Karpas-422 (cell line): ENCODE results near the gene ITFG1. TPM values are rescaled to one million over a fixed set of nuclear protein-coding genes. Genes with fewer than 3 reads are reported as not detected.

Source experiments
- DNase-seq: peaks from one replicate; pipeline ENCODE4 v3.0.0-alpha.2; 2015
- H2AFZ ChIP-seq: fragments of 200-600 bp; sonication (generic); 2 replicates; pipeline ENCODE4 v1.6.1; 2014; ENCODE audit warnings: antibody characterized with exemption, low read length, mixed read lengths
- H3K27ac ChIP-seq: fragments of 200-600 bp; sonication (generic); 2 replicates; pipeline ENCODE4 v1.5.1; 2014; ENCODE audit warnings: mild to moderate bottlenecking, low read length, moderate library complexity
- H3K27me3 ChIP-seq: fragments of 200-600 bp; sonication (generic); 2 replicates; pipeline ENCODE4 v1.6.1; 2014; ENCODE audit warnings: low read length, mixed read lengths
- H3K36me3 ChIP-seq: fragments of 200-600 bp; sonication (generic); 2 replicates; pipeline ENCODE4 v1.6.1; 2014; ENCODE audit warnings: low read length, mixed read lengths; ENCODE audit not compliant: insufficient read depth
- H3K4me1 ChIP-seq: fragments of 200-600 bp; sonication (generic); 2 replicates; pipeline ENCODE4 v1.6.1; 2014; ENCODE audit warnings: mild to moderate bottlenecking, low read length, mixed read lengths
- H3K4me2 ChIP-seq: fragments of 200-600 bp; sonication (generic); 2 replicates; pipeline ENCODE4 v1.6.1; 2014; ENCODE audit warnings: low read length, low read depth, mild to moderate bottlenecking; ENCODE audit not compliant: poor library complexity, severe bottlenecking
- H3K4me3 ChIP-seq: fragments of 200-600 bp; sonication (generic); 2 replicates; pipeline ENCODE4 v1.5.1; 2014; ENCODE audit warnings: mild to moderate bottlenecking, antibody characterized with exemption, low read length, mixed read lengths
- H3K79me2 ChIP-seq: fragments of 200-600 bp; sonication (generic); 2 replicates; pipeline ENCODE4 v1.6.1; 2014; ENCODE audit warnings: mild to moderate bottlenecking, low read length, mixed read lengths
- H3K9ac ChIP-seq: fragments of 200-600 bp; sonication (generic); 2 replicates; pipeline ENCODE4 v1.6.0; 2014; ENCODE audit warnings: low read length
- H3K9me2 ChIP-seq: fragments of 200-600 bp; sonication (generic), shearing (Covaris generic); replicated peaks from 2 replicates; pipeline ENCODE4 v1.6.0; 2014; ENCODE audit warnings: mild to moderate bottlenecking, low read length, moderate library complexity; ENCODE audit not compliant: insufficient read depth
- H3K9me3 ChIP-seq: fragments of 300-700, 200-600 bp; sonication (generic); 2 replicates; pipeline ENCODE4 v1.6.1; 2014; ENCODE audit warnings: low read length, mixed read lengths
- H4K20me1 ChIP-seq: fragments of 200-600 bp; sonication (generic); 2 replicates; pipeline ENCODE4 v1.6.1; 2014; ENCODE audit warnings: mild to moderate bottlenecking, antibody characterized with exemption, low read length, low read depth; ENCODE audit not compliant: insufficient read depth
- total RNA-seq: library from RNA; depleted of rRNA; stranded (reverse); fragments of >200 nt; shearing (Covaris generic); gene quantifications from 2 replicates; pipeline ENCODE4 v1.2.3, GENCODE V29; 2014; ENCODE audit warnings: low replicate concordance; rRNA removed

Gene ITFG1
- 68.1 and 161 TPM in 2 replicates for total RNA-seq

DNA sequence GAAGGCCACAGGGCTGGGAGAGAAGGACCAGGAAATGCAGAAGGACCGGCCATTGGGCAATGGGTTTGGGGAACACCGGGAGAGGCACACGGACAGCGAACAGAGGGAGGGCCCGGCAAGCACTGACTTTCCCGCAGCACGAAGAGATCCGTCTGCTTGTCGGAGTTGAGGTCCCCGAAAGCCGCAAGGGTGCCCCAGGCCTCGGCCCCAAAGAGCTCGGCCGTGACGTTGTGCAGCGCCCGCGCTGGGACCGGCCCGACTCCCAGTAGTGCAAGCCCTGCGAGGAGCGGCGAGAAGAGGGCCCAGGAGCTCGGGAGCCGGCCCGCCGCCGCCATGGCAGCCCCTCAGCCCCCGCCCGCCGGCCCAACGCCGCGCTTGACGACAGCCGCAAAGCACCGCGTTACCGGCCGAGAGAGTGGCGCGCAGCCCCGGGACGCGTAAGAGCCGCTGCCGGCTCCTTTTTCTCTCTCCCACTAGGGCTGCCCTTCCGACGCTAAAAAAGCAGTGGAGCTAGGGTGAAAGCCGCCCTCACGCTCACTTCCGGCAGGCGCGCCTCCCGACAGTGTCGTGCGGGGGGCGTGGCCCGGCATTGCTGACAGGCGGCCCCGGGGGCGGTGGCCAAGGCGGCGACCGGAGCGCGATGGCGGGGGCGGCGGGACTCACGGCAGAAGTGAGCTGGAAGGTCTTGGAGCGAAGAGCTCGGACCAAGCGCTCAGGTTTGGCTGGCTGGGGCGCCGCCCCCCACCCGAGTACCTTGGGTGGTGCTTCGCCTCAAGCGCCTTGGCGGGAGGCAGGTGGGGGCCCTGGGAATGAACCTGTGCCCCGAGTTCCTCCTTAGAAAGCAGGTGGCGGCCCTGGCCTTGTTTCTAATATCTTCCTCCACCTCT lies at the start of gene ITFG1, which contains the start of gene PHKB:
Gene ITFG1 (minus strand): TSS at position 353 of the 887 bp plus-strand sequence. CDS start 18 bp downstream, at position 335.
Gene PHKB (plus strand): TSS at position 621 of the 887 bp plus-strand sequence. CDS start 20 bp downstream, at position 641.
- Histone ChIP-seq H3K79me2 (peaks cover 88% of the 10 kb centered on the region), H3K9ac (peak within 1 kb of the TSS; percentile 92), H3K4me1 (peaks cover 68% of the 10 kb centered on the region), H3K27me3 (no peaks in the 10 kb centered on the region), H3K9me2 (no peaks in the 10 kb centered on the region), H3K9me3 (no peaks in the 10 kb centered on the region), H3K4me3 (peak within 1 kb of the TSS; percentile 73), H3K36me3 (peaks cover 18% of the 10 kb centered on the region; the same call in 1 of the 2 replicates), H3K4me2 (peak within 1 kb of the TSS; percentile 80), H2AFZ (no peak within 1 kb of the TSS), H4K20me1 (no peaks in the 10 kb centered on the region; the same call in 1 of the 2 replicates), H3K27ac (peak within 1 kb of the TSS; percentile 91)
- peak; percentile 98 for DNase-seq

DNA sequence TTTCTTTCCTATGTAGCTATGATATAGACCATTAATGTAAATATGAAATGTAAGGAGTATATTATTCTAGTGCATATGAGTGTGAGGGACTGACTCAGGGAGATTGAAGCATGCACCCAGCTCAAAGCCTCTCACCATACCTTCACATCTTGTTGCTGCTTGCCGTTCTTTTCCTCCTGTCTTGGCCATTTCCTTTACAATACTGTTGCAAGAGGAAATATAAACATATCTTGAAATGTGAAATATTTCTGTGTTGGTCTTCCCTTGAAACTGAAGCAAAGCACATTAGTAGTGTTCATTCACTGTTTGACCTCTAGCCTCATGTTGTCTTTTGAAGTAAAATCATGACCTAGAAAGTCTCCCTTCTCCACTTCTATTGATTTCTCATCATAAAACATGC lies 46.8 kb upstream of the ITFG1 start:
- Histone ChIP-seq H3K9ac (no peak overlapping the region), H3K4me1 (peaks cover 6% of the 10 kb centered on the region), H4K20me1 (no peaks in the 10 kb centered on the region), H3K9me3 (no peaks in the 10 kb centered on the region), H2AFZ (no peak overlapping the region), H3K36me3 (peaks cover 9% of the 10 kb centered on the region), H3K4me3 (no peak overlapping the region), H3K79me2 (0 out of 2 replicates have a peak, but pooled peaks cover 2% of the 10 kb centered on the region), H3K9me2 (no peaks in the 10 kb centered on the region), H3K27me3 (no peaks in the 10 kb centered on the region), H3K27ac (peak overlapping the region; percentile 18; the same call in 1 of the 2 replicates), H3K4me2 (no peak overlapping the region)
- no peak for DNase-seq

- no peak for DNase-seq
- H4K20me1 ChIP-seq, result no peaks in the 10 kb centered on the region
- H3K27me3 ChIP-seq, result no peaks in the 10 kb centered on the region
- H3K27ac ChIP-seq, result no peak overlapping the region
- peaks cover 11% of the 10 kb centered on the region for H3K36me3 ChIP-seq
- H3K9me2 ChIP-seq, result no peaks in the 10 kb centered on the region
- no peak overlapping the region for H2AFZ ChIP-seq
- peaks cover 6% of the 10 kb centered on the region for H3K4me1 ChIP-seq
- H3K9me3 ChIP-seq, result no peaks in the 10 kb centered on the region
- no peak overlapping the region for H3K9ac ChIP-seq
- H3K4me3 ChIP-seq, result no peak overlapping the region
- H3K79me2 ChIP-seq, result 0 out of 2 replicates have a peak, but pooled peaks cover 2% of the 10 kb centered on the region
- no peak overlapping the region for H3K4me2 ChIP-seq
Measured at GRCh38 chr16:47506800-47507199, 45.9 kb upstream of the ITFG1 start.

- H3K9ac ChIP-seq, result no peak overlapping the region
- 0 out of 2 replicates have a peak, but pooled peaks cover 2% of the 10 kb centered on the region for H3K79me2 ChIP-seq
- no peaks in the 10 kb centered on the region for H3K9me3 ChIP-seq
- no peak for DNase-seq
- H3K27ac ChIP-seq, result no peak overlapping the region
- H4K20me1 ChIP-seq, result no peaks in the 10 kb centered on the region
- peaks cover 11% of the 10 kb centered on the region for H3K36me3 ChIP-seq
- no peaks in the 10 kb centered on the region for H3K9me2 ChIP-seq
- H3K4me3 ChIP-seq, result no peak overlapping the region
- no peaks in the 10 kb centered on the region for H3K27me3 ChIP-seq
- H3K4me1 ChIP-seq, result peaks cover 6% of the 10 kb centered on the region
- H3K4me2 ChIP-seq, result no peak overlapping the region
- no peak overlapping the region for H2AFZ ChIP-seq
Measured at GRCh38 chr16:47504599-47504998, 43.7 kb upstream of the ITFG1 start.

DNA sequence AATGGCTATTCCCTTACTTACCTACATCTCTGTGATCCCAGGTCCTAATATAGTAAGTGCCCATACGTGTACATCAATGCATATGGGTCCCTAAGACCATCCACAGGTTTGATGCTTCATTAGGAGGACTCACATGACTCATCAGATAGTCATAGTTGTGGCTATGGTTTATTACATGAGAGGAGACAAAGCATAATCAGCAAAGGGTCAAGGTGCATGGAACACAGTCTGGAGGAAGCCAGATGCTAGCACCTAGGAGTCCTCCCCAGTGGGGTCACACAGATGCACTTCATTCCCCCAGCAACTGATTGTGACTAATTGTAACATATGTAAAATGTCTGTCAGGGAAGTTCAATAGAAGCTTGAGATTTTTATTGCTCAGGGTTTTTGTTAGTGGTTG lies 43.1 kb upstream of the ITFG1 start:
- Histone ChIP-seq H3K9ac (no peak overlapping the region), H3K36me3 (peaks cover 11% of the 10 kb centered on the region), H3K4me2 (no peak overlapping the region), H3K9me2 (no peaks in the 10 kb centered on the region), H3K9me3 (no peaks in the 10 kb centered on the region), H3K27me3 (no peaks in the 10 kb centered on the region), H2AFZ (no peak overlapping the region), H3K79me2 (no peaks in the 10 kb centered on the region), H3K4me1 (peaks cover 6% of the 10 kb centered on the region), H3K27ac (no peak overlapping the region), H3K4me3 (no peak overlapping the region), H4K20me1 (no peaks in the 10 kb centered on the region)
- no peak for DNase-seq

- Histone ChIP-seq H3K9ac (no peak overlapping the region), H3K9me3 (no peaks in the 10 kb centered on the region), H3K36me3 (peaks cover 11% of the 10 kb centered on the region), H3K27me3 (no peaks in the 10 kb centered on the region), H3K4me2 (no peak overlapping the region), H2AFZ (no peak overlapping the region), H4K20me1 (no peaks in the 10 kb centered on the region), H3K4me3 (no peak overlapping the region), H3K4me1 (peaks cover 10% of the 10 kb centered on the region), H3K27ac (no peak overlapping the region), H3K79me2 (peaks cover 20% of the 10 kb centered on the region), H3K9me2 (no peaks in the 10 kb centered on the region)
- no peak for DNase-seq
Measured at GRCh38 chr16:47499700-47500264, 38.9 kb upstream of the ITFG1 start.

GRCh38 chr16:47499080-47499699 lies 38.3 kb upstream of the ITFG1 start:
- Histone ChIP-seq H3K36me3 (peaks cover 11% of the 10 kb centered on the region), H3K79me2 (peaks cover 24% of the 10 kb centered on the region), H3K4me1 (peaks cover 16% of the 10 kb centered on the region), H3K9me2 (no peaks in the 10 kb centered on the region), H3K27me3 (no peaks in the 10 kb centered on the region), H3K4me2 (no peak overlapping the region), H2AFZ (no peak overlapping the region), H3K27ac (no peak overlapping the region), H4K20me1 (no peaks in the 10 kb centered on the region), H3K9ac (no peak overlapping the region), H3K4me3 (no peak overlapping the region), H3K9me3 (no peaks in the 10 kb centered on the region)
- DNase-seq, result no peak
